ENCODE results near the gene THSD4. TPM values are rescaled to one million over a fixed set of nuclear protein-coding genes. Genes with fewer than 3 reads are reported as not detected.
A peak's percentile ranks its signal among the peaks of the same experiment; 100 is the strongest.

Gene THSD4
- total RNA-seq, 1 donor from 2014 or later = 73.5 TPM

GRCh38 chr15:71800835-71801745 is 685.8 kb downstream of the THSD4 start:
- DNase-seq (ENCODE audit: low read depth) = peak; percentile 59
- peak; percentile 89 for TF ChIP-seq CTCF (conservative IDR thresholded peaks at IDR 0.05; ENCODE audit: low read depth, low read length)
- H3K4me3 ChIP-seq (ENCODE audit: low read depth, low read length) = no peak overlapping the region

DNA sequence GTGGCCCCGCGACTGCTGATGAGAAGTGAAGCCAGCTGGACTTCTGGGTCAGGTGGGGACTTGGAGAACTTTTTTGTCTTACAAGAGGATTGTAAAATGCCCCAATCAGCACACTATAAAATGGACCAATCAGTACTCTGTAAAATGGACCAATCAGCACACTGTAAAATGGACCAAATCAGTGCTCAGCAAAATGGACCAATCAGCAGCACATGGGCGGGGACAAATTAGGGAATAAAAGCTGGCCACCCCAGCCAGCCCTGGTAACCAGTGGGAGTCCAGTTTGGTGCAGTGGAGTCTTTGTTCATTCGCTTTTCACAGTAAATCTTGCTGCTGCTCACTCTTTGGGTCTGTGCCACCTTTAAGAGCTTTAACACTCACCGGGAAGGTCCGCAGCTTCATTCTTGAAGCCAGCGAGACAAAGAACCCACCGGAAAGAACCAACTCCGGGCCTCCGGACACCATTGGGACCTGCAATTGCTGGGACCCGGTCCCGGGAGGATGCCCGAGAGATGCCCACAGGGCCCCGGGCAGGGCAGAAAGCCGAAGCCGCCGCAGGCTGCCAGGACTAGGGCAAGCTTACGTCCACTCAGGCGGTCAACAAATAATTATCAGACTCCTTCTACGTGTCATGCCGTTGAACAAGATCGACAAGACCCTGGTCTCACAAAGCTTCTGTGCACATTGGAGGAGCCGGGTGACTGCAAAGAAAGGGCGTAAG is 686.8 kb downstream of the THSD4 start:
- no peak for DNase-seq (ENCODE audit: low read depth)
- no peak overlapping the region for H3K4me3 ChIP-seq (ENCODE audit: low read depth, low read length)
- TF ChIP-seq CTCF (conservative IDR thresholded peaks at IDR 0.05; ENCODE audit: low read depth, low read length) = no peak

DNA sequence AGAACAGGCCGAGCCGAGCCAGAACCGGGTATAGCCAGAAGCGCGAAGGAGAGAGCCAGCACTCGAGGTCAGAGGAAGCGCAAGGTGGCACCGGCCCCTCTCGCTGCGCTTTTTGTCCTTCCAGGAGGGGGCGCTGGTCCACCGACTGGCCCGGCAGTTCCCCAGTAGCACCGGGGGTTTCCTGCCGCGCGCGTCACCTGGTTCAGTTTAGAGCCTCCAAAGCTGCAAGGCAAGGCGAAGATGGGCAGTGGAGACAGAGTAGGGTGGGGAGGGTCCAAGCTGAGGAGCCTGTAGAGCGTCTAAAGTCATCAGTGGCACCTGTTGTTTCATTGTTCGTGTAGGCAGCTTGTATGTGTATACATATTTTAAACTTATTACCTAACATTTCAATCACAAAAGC is 687.5 kb downstream of the THSD4 start:
- H3K4me3 ChIP-seq (ENCODE audit: low read depth, low read length) = no peak overlapping the region
- no peak for DNase-seq (ENCODE audit: low read depth)
- TF ChIP-seq CTCF (conservative IDR thresholded peaks at IDR 0.05; ENCODE audit: low read depth, low read length) = peak; percentile 49

GRCh38 chr15:71804226-71804625 is 689.0 kb downstream of the THSD4 start:
- no peak overlapping the region for H3K4me3 ChIP-seq (ENCODE audit: low read depth, low read length)

GRCh38 chr15:71804695-71805470 is 689.6 kb downstream of the THSD4 start:
- no peak for DNase-seq (ENCODE audit: low read depth)
- no peak overlapping the region for H3K4me3 ChIP-seq (ENCODE audit: low read depth, low read length)
- TF ChIP-seq CTCF (conservative IDR thresholded peaks at IDR 0.05; ENCODE audit: low read depth, low read length) = no peak

More at GRCh38 chr15:71804226-71804625, 689.0 kb downstream of the THSD4 start:
- TF ChIP-seq CTCF (conservative IDR thresholded peaks at IDR 0.05; ENCODE audit: low read depth, low read length) = no peak
- no peak for DNase-seq (ENCODE audit: low read depth)

DNA sequence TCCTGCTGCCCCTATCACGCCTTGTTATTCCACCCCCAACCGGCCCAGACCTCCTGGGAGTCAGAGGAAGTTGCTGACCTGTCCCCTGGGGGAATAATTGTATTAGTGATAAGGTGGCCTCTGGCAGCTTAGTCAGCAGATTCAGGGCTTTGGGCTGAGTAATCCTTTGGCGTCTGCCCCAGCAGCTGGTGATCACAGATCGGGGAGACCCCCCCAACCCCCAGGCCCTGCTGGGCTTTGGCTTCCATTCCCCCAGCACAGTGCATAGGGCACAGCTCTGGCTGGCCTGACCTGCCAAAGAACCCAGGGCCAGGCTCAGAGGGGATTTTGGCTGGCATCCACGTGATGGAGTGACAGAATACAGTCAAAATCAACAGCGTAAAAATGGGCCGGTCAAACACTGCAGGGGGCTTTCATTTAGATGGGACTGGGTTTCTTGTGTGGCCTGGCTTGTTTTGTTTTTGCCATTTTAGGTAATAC is 691.2 kb downstream of the THSD4 start:
- no peak for DNase-seq (ENCODE audit: low read depth)
- TF ChIP-seq CTCF (conservative IDR thresholded peaks at IDR 0.05; ENCODE audit: low read depth, low read length) = no peak

More for the DNA sequence above, 691.2 kb downstream of the THSD4 start:
- H3K4me3 ChIP-seq (ENCODE audit: low read depth, low read length) = no peak overlapping the region

All from epithelial cell of proximal tubule (primary cell).